GM18951 (cell line): ENCODE measurements around the gene GABRB3.

Source experiments
- POLR2A ChIP-seq: IDR thresholded peaks from 4 replicates; pipeline ENCODE4 v1.6.1; 2011; ENCODE audit warnings: mild to moderate bottlenecking; ENCODE audit not compliant: insufficient read length, insufficient read depth; ENCODE audit errors: extremely low read depth
- in situ Hi-C: fragments of 300-500 bp; cut with MboI; formaldehyde crosslinking; loops from one replicate; pipeline ENCODE4 v1.12.0; 2022; ENCODE audit warnings: low sequenced_read_pairs, mixed read lengths, inconsistent platforms; ENCODE audit not compliant: unreplicated experiment

Gene GABRB3

GRCh38 chr15:26772154-26773066 is at the start of gene GABRB3:
Gene GABRB3 (minus strand): TSS chr15:26773066.
- in situ Hi-C loops: no loop called here
- TF ChIP-seq POLR2A: no peak

DNA sequence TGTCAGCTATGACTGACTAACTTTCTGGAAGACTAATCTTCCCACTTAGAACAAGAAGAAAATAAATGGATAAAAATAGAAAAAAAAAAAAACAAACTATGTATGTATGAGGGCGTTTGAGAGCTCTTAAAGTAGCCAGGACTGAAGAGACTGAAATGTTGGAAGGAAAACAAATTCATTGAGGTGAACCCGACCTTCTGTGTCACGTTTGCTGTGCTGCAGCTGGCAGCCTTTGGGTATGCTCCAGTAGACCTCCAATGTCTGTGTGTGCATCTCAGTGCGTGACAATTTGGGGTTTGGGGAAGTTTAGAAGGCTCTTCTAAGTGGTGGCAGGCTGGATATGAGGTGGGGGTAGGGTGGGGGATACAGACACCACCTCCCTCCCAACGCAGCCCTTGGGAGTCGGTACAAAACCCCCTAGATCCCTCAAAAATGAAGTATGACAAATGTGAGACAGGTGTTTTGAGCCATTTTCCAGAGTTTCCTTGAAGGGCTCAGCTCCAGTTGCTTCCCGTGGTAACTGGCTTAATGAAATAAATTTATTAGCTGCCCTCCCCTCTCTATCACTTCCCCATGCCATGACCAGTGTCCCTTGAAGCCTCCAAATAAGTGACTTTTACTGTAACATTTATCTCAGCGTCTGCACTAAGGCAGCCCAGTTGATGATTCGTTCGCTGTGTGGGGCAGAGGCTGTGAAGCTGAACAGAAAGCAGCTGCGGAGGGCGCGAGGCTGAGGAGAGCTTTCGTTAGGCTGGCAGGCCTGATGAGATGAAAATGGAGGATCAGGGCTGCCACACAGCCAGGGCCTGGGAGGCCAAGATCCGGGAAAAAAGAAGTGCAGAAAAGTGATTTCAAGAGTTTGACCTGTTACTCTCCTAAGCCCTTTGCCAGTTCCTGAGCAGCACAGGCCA is 34.9 kb upstream of the GABRB3 start:
- TF ChIP-seq POLR2A: no peak
- in situ Hi-C loops: no loop called here

GRCh38 chr15:26806574-26806973 is 33.7 kb upstream of the GABRB3 start:
- in situ Hi-C loops: no loop called here
- no peak for TF ChIP-seq POLR2A

GRCh38 chr15:26806151-26806550 is 33.3 kb upstream of the GABRB3 start:
- TF ChIP-seq POLR2A: no peak
- in situ Hi-C loops: no loop called here

- no peak for TF ChIP-seq POLR2A
These were observed 32.6 kb upstream of the GABRB3 start for GRCh38 chr15:26805470-26805869.

GRCh38 chr15:26804063-26804804 is 31.4 kb upstream of the GABRB3 start:
- in situ Hi-C loops: no loop called here
- no peak for TF ChIP-seq POLR2A

More at GRCh38 chr15:26805470-26805869, 32.6 kb upstream of the GABRB3 start:
- in situ Hi-C loops: no loop called here

GRCh38 chr15:26790118-26790517 is 17.3 kb upstream of the GABRB3 start:
- in situ Hi-C loops: no loop called here
- TF ChIP-seq POLR2A: no peak

DNA sequence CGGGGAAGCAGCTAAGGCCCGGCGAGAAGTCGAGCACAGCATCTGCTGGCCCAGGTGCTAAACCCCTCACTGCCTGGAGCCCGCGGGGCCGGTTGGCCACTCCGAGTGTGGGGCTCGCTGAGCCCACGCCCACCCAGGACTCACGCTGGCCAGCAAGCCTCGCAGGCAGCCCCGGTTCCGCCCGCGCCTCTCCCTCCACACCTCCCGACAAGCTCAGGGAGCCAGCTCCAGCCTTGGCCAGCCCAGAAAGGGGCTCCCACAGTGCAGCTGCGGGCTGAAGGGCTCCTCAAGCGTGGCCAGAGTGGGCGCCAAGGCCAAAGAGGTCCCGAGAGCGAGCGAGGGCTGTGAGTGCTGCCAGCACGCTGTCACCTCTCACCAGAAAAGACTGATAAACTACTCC is 8.9 kb upstream of the GABRB3 start:
- TF ChIP-seq POLR2A: no peak
- in situ Hi-C loops: no loop called here

DNA sequence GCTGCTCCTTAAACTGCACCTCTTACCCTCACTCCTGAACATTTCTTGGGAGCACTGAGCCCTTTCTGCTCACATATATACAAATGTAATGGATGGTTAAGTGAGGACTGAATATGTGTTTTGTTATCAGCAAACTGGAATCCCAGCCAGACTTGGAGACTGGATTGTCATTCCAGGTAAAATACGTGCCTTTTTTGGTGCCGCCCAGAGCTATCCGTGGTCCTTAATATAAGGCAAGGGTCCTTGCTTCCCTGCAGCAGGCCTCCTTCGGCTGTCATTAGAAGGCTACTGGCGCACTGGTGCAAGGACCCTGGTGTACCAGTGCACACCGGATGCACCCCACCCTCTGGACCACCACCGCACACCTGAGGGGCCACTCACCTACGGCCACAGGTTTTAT is 1.1 kb upstream of the GABRB3 start:
- in situ Hi-C loops: no loop called here
- no peak for TF ChIP-seq POLR2A

DNA sequence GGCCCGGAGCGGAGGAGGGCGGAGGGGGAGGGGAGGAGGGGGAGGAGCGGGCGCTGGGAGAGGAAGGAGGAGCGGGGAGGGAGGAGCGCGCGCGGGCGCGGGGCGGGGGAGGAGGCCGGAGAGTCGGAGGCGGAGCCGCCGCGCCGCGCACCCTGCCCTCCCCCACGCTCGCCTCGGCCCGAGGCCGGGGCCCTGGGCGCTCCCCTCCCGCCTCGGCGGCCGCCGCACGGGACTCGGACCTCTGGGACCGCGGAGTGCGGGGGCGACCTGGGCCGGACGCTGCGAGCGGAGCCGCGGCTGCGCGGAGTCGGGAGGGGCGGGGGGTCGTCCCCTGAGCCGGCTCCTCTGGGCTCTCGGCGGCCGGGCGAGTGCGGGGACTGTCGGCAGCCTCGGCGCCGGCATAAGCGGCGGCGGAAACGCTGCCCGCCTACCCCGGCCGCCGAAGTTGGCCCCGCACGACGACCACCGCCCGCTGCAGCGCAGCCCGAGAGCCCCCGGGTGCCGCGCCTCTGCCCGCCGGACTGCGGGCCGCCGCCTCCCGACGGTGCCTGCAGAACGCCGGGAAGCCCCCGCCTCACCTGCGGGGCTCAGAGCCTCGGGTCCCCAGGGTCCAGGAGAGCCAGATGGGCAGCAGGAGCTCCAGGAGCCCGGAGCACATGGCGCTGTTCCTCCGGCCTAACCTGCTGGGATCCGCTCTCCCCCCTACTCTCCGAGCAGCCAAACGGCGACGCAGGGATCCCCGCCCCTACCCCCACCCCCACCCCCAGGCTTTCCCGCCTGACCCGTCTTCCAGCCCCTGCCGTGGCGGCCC is 406 bp upstream of the GABRB3 start:
- in situ Hi-C loops: no loop called here
- no peak for TF ChIP-seq POLR2A

DNA sequence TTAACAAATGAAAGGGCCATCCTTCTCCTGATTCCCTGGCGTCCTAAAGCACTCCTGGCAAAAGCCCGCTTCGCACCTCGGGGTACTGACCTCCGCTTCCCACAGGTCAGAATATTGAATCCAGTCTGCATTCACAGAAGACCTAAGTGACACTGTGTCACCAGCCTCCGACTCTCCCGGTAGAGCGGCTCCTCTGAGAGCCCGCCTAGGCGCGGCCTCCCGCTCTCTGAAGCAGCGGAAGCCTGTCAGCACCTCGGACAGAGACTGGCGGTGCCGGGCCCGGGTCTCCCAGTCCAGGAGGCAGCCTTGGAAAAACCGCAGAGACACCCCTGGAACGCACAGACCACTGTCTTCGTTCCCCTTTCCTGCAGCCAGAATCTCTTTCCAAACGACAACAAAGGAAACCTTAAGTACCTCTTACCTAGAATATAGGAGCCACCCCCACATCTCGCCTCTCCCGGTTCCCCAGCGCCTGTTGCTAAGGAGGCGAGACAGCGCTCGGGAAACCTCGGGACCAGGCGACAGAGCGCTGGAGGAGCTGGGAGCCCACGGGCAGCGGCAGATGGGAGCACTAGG is 1.2 kb downstream of the GABRB3 start:
- TF ChIP-seq POLR2A: no peak
- in situ Hi-C loops: no loop called here

DNA sequence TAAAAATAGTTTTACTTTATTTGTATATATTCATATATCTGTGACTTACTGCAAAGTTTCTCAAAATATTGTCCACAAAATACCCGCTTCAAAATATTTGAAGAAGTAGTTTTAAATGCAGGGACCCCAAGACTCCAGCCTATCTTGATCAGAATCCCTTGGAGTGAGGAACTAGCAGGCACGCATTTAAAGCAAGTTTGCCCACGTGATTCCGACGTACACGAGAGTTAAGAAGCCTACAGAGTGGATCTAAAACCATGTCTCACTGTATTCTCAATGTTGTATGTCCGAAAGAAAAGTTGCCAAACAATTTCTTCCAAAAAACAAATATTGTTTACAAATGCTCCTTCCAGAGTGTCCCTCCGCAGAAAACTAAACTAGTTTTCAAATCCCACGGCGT is 1.7 kb downstream of the GABRB3 start:
- TF ChIP-seq POLR2A: no peak
- in situ Hi-C loops: no loop called here

GRCh38 chr15:26767169-26767670 is 5.6 kb downstream of the GABRB3 start:
- in situ Hi-C loops: no loop called here
- no peak for TF ChIP-seq POLR2A
